ENCODE results near the gene TTN. TPM values are rescaled to one million over a fixed set of nuclear protein-coding genes. Genes with fewer than 3 reads are reported as not detected.

Gene TTN
- total and polyA plus RNA-seq, 2 of the 8 experiments (the other 6 are each of a cell fraction or from before 2014, with no cell fraction given), result 0.30 to 9.7 TPM

DNA sequence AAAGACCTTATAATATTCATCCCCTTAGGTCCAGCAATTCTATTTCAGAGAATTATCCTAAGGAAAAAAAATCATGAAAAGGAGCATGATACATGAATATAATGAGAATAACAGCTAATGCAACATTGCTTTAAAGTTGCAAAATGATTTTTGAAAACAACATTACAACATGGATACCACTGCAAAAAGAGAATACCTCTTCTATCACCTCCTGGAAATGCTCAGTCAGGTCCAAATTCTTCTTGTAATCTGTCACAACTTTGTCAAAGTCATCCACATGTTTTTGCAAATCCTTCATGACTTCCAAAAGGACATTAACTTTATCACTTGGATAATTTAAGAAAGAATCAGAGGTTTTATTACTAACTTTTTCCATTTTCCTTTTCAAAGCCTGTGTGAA, 47.9 kb upstream of the TTN start:
- CTCF ChIA-PET (ENCODE audit: partially characterized antibody), result no interaction called here
- TF ChIP-seq SP1 (IDR thresholded peaks at IDR 0.05; ENCODE audit: low read depth, low read length) (no peak), YY1 (IDR thresholded peaks at IDR 0.05; ENCODE audit: low read depth, low read length) (no peak)

More for the DNA sequence above, 47.9 kb upstream of the TTN start:
- Histone ChIP-seq H3K23ac (ENCODE audit: insufficient read length) (no peak overlapping the region), H3K56ac (replicated peaks; ENCODE audit: insufficient read length, low read depth, low read length) (no peak overlapping the region), H3K27me3 (replicated peaks in 1 of 4; ENCODE audit: control insufficient read depth in 3 of 4, extremely low read depth in 1 of 4, insufficient read depth in 3 of 4, low read length in 3 of 4) (no peaks in the 10 kb centered on the region), H3K4me3 (ENCODE audit: extremely low read depth in 1 of 4, insufficient read depth in 2 of 4, low read depth in 3 of 4, low read length in 4 of 4) (no peak overlapping the region), H3K4me1 (replicated peaks in 1 of 4; ENCODE audit: control insufficient read depth in 3 of 4, insufficient read depth in 4 of 4, low read length in 3 of 4) (no peaks in the 10 kb centered on the region), H2BK20ac (ENCODE audit: low read length) (no peak overlapping the region), H2BK15ac (ENCODE audit: low read length) (no peak overlapping the region), H4K5ac (ENCODE audit: insufficient read length, low read depth, low read length) (no peak overlapping the region), H2AK5ac (ENCODE audit: low read depth, low read length) (no peak overlapping the region), H4K8ac (ENCODE audit: extremely low read depth, insufficient read depth, low read length) (no peak overlapping the region), H3K9me3 (ENCODE audit: insufficient read depth in 2 of 2, low read depth in 1 of 2, low read length in 1 of 2) (no peaks in the 10 kb centered on the region), H3K4ac (replicated peaks; ENCODE audit: insufficient read length, low read depth, low read length) (no peak overlapping the region), H2BK12ac (ENCODE audit: low read depth, low read length) (no peak overlapping the region), H3K14ac (ENCODE audit: insufficient read length) (no peak overlapping the region), H4K20me1 (replicated peaks in 1 of 2; ENCODE audit: control insufficient read depth in 1 of 2, insufficient read depth in 2 of 2, low read length in 2 of 2) (no peaks in the 10 kb centered on the region), H2BK5ac (ENCODE audit: low read depth, low read length) (no peak overlapping the region), H3K79me2 (ENCODE audit: control insufficient read depth in 1 of 2, insufficient read depth in 2 of 2, low read length in 2 of 2) (no peaks in the 10 kb centered on the region), H3K9ac (replicated peaks in 1 of 4; ENCODE audit: extremely low read depth in 1 of 4, low read depth in 3 of 4, low read length in 3 of 4) (no peak overlapping the region), H3K4me2 (ENCODE audit: insufficient read depth in 1 of 2, low read depth in 2 of 2, low read length in 2 of 2) (no peak overlapping the region), H3K23me2 (ENCODE audit: low read depth, low read length) (no peaks in the 10 kb centered on the region), H3K18ac (ENCODE audit: extremely low read depth, low read length) (no peak overlapping the region), H4K91ac (replicated peaks; ENCODE audit: insufficient read length, low read length) (no peak overlapping the region), H3K36me3 (ENCODE audit: control insufficient read depth in 2 of 4, insufficient read depth in 4 of 4, low read length in 3 of 4) (peaks cover 0 to 3% (median 0%) of the 10 kb centered on the region in 4 experiments; a peak in 1 of 8 replicates), H2BK120ac (replicated peaks; ENCODE audit: low read depth, low read length) (no peak overlapping the region), H3K27ac (ENCODE audit: low read depth, low read length) (no peak overlapping the region), H3K79me1 (ENCODE audit: low read depth, low read length) (no peaks in the 10 kb centered on the region), H2AFZ (ENCODE audit: low read length) (no peak overlapping the region)
- DNase-seq (ENCODE audit: low read depth in 1 of 2, low spot score in 2 of 2) (no peak), FAIRE-seq (no peak)
- POLR2A ChIA-PET (ENCODE audit: partially characterized antibody), result no interaction called here

Measured in H1 (cell line).